ENCODE results near the gene RNASEH2A.

GRCh38 chr19:12842511-12842910 lies 36.1 kb downstream of the RNASEH2A start:
- no peak for TF ChIP-seq CTCF (IDR thresholded peaks at IDR 0.05; ENCODE audit: insufficient read depth, low read length, poor library complexity, severe bottlenecking)
- TF ChIP-seq EZH2phosphoT487 (conservative IDR thresholded peaks at IDR 0.05; ENCODE audit: low read length) = no peak
